Measurements from ENCODE around the gene HIPK2. TPM values are rescaled to one million over a fixed set of nuclear protein-coding genes. Genes with fewer than 3 reads are reported as not detected.

HIPK2 gene
- total and polyA plus RNA-seq, 5 donors: 72.1 to 131 (median 96.1) TPM

GRCh38 chr7:139702811-139703486 lies 74.8 kb downstream of the HIPK2 start:
- no peaks in the 10 kb centered on the region for H3K9me3 ChIP-seq (ENCODE audit: control insufficient read depth, low read length)
- intact Hi-C loops (cut with DNase I): no loop called here
- peak; percentile 55 to 62 for ATAC-seq
- peaks cover 31% of the 10 kb centered on the region for H3K4me1 ChIP-seq (ENCODE audit: control insufficient read depth, insufficient read depth, low read length)
- no peaks in the 10 kb centered on the region for H3K27me3 ChIP-seq (ENCODE audit: control insufficient read depth, insufficient read depth)
- H3K27ac ChIP-seq (ENCODE audit: low read length): peak overlapping the region; percentile 93
- 41% methylated on average over 10 of the region's 10 CpGs for WGBS
- DNase-seq: no peak
- H3K4me3 ChIP-seq (ENCODE audit: low read length): no peak overlapping the region

DNA sequence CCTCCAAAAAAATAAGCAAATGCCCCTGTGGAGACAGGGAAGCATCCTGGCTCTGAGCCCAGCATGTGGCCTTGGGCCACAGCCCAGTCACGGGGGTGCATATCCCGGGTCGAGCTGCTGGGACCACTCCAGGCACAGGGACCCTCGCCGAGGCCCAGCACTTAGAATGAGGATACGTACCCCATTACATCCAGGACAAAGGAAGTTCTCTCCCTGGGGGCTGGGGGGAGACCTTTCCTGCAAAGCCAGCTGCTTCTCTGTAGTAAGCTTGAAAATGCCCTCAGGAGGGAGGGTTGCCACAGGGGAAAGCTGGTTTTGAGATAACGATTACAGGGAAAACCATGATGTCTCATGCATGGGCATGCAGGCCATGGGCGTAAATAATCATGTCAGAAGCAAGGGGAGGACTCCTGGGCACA lies 75.5 kb downstream of the HIPK2 start:
- peaks cover 30% of the 10 kb centered on the region for H3K4me1 ChIP-seq (ENCODE audit: control insufficient read depth, insufficient read depth, low read length)
- DNase-seq (peak in 2 of 3 donors; percentile 71 to 79), ATAC-seq (peak; percentile 26 to 30)
- H3K27ac ChIP-seq (ENCODE audit: low read length): peak overlapping the region; percentile 93
- 19% methylated on average over 8 of the region's 8 CpGs for WGBS
- intact Hi-C loops (cut with DNase I): no loop called here
- no peaks in the 10 kb centered on the region for H3K9me3 ChIP-seq (ENCODE audit: control insufficient read depth, low read length)
- H3K4me3 ChIP-seq (ENCODE audit: low read length): no peak overlapping the region
- H3K27me3 ChIP-seq (ENCODE audit: control insufficient read depth, insufficient read depth): no peaks in the 10 kb centered on the region

- intact Hi-C loops (cut with DNase I): no loop called here
- DNase-seq (no peak), ATAC-seq (peak; percentile 6)
- Histone ChIP-seq H3K4me1 (ENCODE audit: control insufficient read depth, insufficient read depth, low read length) (peaks cover 28% of the 10 kb centered on the region), H3K9me3 (ENCODE audit: control insufficient read depth, low read length) (no peaks in the 10 kb centered on the region), H3K4me3 (ENCODE audit: low read length) (no peak overlapping the region), H3K27ac (ENCODE audit: low read length) (peak overlapping the region; percentile 93), H3K27me3 (ENCODE audit: control insufficient read depth, insufficient read depth) (no peaks in the 10 kb centered on the region)
- WGBS: 46% methylated on average over 12 of the region's 12 CpGs
These were observed 75.9 kb downstream of the HIPK2 start for GRCh38 chr7:139701908-139702307.

- Histone ChIP-seq H3K27me3 (ENCODE audit: control insufficient read depth, insufficient read depth) (no peaks in the 10 kb centered on the region), H3K4me1 (ENCODE audit: control insufficient read depth, insufficient read depth, low read length) (peaks cover 28% of the 10 kb centered on the region), H3K27ac (ENCODE audit: low read length) (peak overlapping the region; percentile 93), H3K9me3 (ENCODE audit: control insufficient read depth, low read length) (no peaks in the 10 kb centered on the region), H3K4me3 (ENCODE audit: low read length) (no peak overlapping the region)
- intact Hi-C loops (cut with DNase I): no loop called here
- DNase-seq: no peak
- WGBS: 75% methylated on average over 16 of the region's 16 CpGs
- no peak for ATAC-seq
These were observed 77.1 kb downstream of the HIPK2 start for GRCh38 chr7:139700505-139701235.

DNA sequence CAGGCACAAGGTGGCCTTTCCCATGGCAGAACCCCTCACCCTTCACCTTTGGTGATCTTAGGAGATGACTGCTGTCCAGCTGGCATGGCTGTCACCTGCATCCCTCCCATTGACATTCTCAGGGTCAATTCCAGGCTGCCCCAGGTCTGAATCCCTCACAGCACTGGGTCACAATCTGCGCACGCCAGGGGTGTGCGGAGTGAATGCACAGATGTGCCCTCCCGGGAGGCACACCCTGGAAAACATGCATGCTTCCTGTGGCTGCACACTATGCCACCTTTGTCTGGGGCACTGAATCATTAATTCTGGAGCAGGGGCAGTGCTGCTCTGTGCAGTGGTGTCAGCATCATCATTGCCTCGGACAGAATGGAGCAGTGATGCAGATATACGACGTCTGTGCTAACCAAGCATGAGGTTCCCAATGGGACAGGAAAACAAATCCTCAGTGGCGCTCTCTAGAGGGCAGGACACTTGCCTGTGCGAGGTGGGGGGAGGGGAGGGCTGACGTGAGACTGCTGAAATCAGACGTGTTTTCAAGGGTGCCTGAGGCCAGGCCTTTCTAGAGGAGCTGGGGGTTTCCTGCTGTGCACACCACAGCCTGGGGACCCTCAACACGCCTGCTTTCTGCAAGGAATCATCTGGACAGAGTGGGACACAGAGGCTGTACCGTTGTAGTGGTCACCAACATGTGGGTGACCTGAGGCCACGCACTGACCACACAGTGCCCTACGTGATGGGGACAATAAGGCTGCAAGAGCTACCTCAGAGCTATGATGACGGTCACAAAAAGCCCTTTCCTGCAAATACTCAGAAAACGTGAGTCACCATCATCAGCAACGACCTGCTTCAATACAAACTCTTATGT lies 77.9 kb downstream of the HIPK2 start:
- ATAC-seq (no peak), DNase-seq (no peak)
- Histone ChIP-seq H3K4me3 (ENCODE audit: low read length) (no peak overlapping the region), H3K4me1 (ENCODE audit: control insufficient read depth, insufficient read depth, low read length) (peaks cover 31% of the 10 kb centered on the region), H3K9me3 (ENCODE audit: control insufficient read depth, low read length) (no peaks in the 10 kb centered on the region), H3K27ac (ENCODE audit: low read length) (no peak overlapping the region), H3K27me3 (ENCODE audit: control insufficient read depth, insufficient read depth) (no peaks in the 10 kb centered on the region)
- WGBS: 80% methylated on average over 18 of the region's 18 CpGs
- intact Hi-C loops (cut with DNase I): no loop called here

- no peak overlapping the region for H3K4me3 ChIP-seq (ENCODE audit: low read length)
- no peaks in the 10 kb centered on the region for H3K27me3 ChIP-seq (ENCODE audit: control insufficient read depth, insufficient read depth)
- DNase-seq (no peak), ATAC-seq (no peak)
- H3K4me1 ChIP-seq (ENCODE audit: control insufficient read depth, insufficient read depth, low read length): peaks cover 22% of the 10 kb centered on the region
- H3K27ac ChIP-seq (ENCODE audit: low read length): no peak overlapping the region
- 88% methylated on average over 13 of the region's 13 CpGs for WGBS
- H3K9me3 ChIP-seq (ENCODE audit: control insufficient read depth, low read length): no peaks in the 10 kb centered on the region
- intact Hi-C loops (cut with DNase I): no loop called here
These were observed 79.0 kb downstream of the HIPK2 start for GRCh38 chr7:139698844-139699243.

- DNase-seq: no peak
- peaks cover 17% of the 10 kb centered on the region for H3K4me1 ChIP-seq (ENCODE audit: control insufficient read depth, insufficient read depth, low read length)
- WGBS: 94% methylated on average over 9 of the region's 9 CpGs
These were observed 79.5 kb downstream of the HIPK2 start for GRCh38 chr7:139698278-139698677.

DNA sequence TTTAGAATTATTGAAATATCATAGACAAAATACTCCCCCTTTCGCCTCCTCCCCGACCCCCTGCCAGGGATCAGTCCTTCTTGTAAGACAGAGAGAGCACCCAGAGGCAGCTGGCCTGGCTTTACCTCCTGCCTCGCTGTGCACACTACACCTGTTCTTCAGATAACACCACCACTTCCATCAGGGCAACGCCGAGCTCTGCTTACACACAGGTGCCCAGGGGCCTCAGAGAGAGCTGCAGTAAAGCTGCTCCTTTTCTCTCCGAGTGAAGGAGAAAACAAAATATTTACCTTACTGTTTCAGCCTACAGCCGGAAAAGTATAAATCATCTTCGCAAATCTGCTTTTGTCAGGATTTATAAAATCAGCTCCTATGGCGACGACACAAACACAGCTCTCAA lies 80.7 kb downstream of the HIPK2 start:
- WGBS: 88% methylated on average over 10 of the region's 10 CpGs
- Histone ChIP-seq H3K4me3 (ENCODE audit: low read length) (no peak overlapping the region), H3K4me1 (ENCODE audit: control insufficient read depth, insufficient read depth, low read length) (peaks cover 14% of the 10 kb centered on the region), H3K9me3 (ENCODE audit: control insufficient read depth, low read length) (no peaks in the 10 kb centered on the region), H3K27me3 (ENCODE audit: control insufficient read depth, insufficient read depth) (no peaks in the 10 kb centered on the region), H3K27ac (ENCODE audit: low read length) (no peak overlapping the region)
- intact Hi-C loops (cut with DNase I): no loop called here
- ATAC-seq: no peak
- DNase-seq: no peak

More at GRCh38 chr7:139698278-139698677, 79.5 kb downstream of the HIPK2 start:
- H3K27ac ChIP-seq (ENCODE audit: low read length): no peak overlapping the region
- H3K27me3 ChIP-seq (ENCODE audit: control insufficient read depth, insufficient read depth): no peaks in the 10 kb centered on the region
- no peak overlapping the region for H3K4me3 ChIP-seq (ENCODE audit: low read length)
- H3K9me3 ChIP-seq (ENCODE audit: control insufficient read depth, low read length): no peaks in the 10 kb centered on the region
- intact Hi-C loops (cut with DNase I): no loop called here
- no peak for ATAC-seq

- intact Hi-C loops (cut with DNase I): no loop called here
- no peaks in the 10 kb centered on the region for H3K27me3 ChIP-seq (ENCODE audit: control insufficient read depth, insufficient read depth)
- H3K27ac ChIP-seq (ENCODE audit: low read length): no peak overlapping the region
- ATAC-seq (no peak), DNase-seq (no peak)
- H3K4me3 ChIP-seq (ENCODE audit: low read length): no peak overlapping the region
- H3K9me3 ChIP-seq (ENCODE audit: control insufficient read depth, low read length): no peaks in the 10 kb centered on the region
- peaks cover 10% of the 10 kb centered on the region for H3K4me1 ChIP-seq (ENCODE audit: control insufficient read depth, insufficient read depth, low read length)
- WGBS: 52% methylated on average over 4 of the region's 4 CpGs
These were observed 81.2 kb downstream of the HIPK2 start for GRCh38 chr7:139696552-139696951.

DNA sequence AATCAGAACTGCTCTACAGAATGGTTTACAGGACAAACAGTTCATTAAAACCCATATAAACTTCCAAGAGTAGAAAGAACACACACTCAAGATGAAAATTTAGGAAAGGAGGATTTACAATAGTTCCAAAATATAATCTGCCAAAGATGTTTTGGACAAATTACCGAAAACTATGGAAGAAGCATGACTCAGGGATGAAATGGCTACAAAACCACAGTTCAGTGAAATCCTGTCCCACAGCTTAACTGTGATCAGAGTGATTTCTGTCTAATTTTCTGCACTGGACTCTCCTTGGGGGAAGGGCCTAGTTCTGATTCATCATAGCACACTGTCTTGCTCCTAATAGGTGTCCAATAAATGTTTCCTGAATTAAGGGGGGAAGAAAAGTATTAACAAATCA lies 82.2 kb downstream of the HIPK2 start:
- Histone ChIP-seq H3K27ac (ENCODE audit: low read length) (no peak overlapping the region), H3K27me3 (ENCODE audit: control insufficient read depth, insufficient read depth) (no peaks in the 10 kb centered on the region), H3K9me3 (ENCODE audit: control insufficient read depth, low read length) (no peaks in the 10 kb centered on the region), H3K4me3 (ENCODE audit: low read length) (no peak overlapping the region), H3K4me1 (ENCODE audit: control insufficient read depth, insufficient read depth, low read length) (peaks cover 18% of the 10 kb centered on the region)
- 85% methylated on average over 1 of the region's 1 CpG for WGBS
- DNase-seq: no peak
- ATAC-seq: no peak
- intact Hi-C loops (cut with DNase I): no loop called here

DNA sequence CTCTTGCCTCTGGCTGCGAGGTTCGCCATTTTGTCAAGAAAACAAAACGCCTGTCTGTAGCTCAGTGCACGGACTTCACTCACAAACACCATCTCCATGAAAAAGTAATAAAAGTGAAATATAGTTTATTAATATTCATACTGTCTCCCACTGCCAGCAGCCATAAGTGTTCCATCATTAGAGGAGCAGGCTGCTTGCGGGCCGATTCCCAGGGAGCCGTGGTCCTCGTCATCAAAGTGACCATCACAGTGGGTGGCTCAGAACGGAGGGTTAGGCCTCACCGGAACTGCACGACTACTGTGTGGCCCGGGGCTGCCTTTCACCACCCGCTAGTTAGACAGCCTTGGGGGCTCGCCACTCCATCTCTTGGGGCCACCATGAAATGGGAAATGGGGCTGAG lies 82.7 kb downstream of the HIPK2 start:
- peaks cover 16% of the 10 kb centered on the region for H3K4me1 ChIP-seq (ENCODE audit: control insufficient read depth, insufficient read depth, low read length)
- DNase-seq (no peak), ATAC-seq (no peak)
- intact Hi-C loops (cut with DNase I): no loop called here
- H3K27me3 ChIP-seq (ENCODE audit: control insufficient read depth, insufficient read depth): no peaks in the 10 kb centered on the region
- 92% methylated on average over 14 of the region's 14 CpGs for WGBS
- H3K27ac ChIP-seq (ENCODE audit: low read length): no peak overlapping the region
- H3K9me3 ChIP-seq (ENCODE audit: control insufficient read depth, low read length): no peaks in the 10 kb centered on the region
- no peak overlapping the region for H3K4me3 ChIP-seq (ENCODE audit: low read length)

All from right cardiac atrium (tissue), 5 donors.